ENCODE results near the gene STIM1.

The STIM1 gene

DNA sequence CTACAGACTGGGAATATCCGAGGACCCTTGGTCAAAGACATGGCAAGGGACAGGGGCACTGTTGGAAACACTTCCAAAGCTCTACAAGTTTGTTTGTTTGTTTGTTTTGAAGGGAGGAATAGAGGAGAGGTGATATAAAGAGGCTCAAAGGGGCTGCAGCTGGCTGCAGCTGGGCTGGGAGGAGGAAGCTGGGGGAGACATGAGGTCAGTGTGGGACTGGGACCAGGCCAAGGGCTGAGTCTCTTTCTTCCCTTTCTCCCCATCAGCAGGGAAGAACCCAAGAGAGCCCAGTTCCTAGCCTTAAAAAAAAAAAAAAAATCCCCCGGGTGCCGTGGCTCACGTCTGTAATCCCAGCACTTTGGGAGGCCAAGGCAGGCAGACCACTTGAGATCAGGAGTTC is 19.7 kb upstream of the STIM1 start:
- no peak overlapping the region for H3K4me3 ChIP-seq (replicated peaks; ENCODE audit: low read depth, low read length)
- TF ChIP-seq, protein P1, sequence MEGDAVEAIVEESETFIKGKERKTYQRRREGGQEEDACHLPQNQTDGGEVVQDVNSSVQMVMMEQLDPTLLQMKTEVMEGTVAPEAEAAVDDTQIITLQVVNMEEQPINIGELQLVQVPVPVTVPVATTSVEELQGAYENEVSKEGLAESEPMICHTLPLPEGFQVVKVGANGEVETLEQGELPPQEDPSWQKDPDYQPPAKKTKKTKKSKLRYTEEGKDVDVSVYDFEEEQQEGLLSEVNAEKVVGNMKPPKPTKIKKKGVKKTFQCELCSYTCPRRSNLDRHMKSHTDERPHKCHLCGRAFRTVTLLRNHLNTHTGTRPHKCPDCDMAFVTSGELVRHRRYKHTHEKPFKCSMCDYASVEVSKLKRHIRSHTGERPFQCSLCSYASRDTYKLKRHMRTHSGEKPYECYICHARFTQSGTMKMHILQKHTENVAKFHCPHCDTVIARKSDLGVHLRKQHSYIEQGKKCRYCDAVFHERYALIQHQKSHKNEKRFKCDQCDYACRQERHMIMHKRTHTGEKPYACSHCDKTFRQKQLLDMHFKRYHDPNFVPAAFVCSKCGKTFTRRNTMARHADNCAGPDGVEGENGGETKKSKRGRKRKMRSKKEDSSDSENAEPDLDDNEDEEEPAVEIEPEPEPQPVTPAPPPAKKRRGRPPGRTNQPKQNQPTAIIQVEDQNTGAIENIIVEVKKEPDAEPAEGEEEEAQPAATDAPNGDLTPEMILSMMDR (IDR thresholded peaks at IDR 0.05; ENCODE audit: low read depth, low read length, missing control alignments) = no peak
- DNase-seq (ENCODE audit: extremely low read depth, low read depth) = no peak

DNA sequence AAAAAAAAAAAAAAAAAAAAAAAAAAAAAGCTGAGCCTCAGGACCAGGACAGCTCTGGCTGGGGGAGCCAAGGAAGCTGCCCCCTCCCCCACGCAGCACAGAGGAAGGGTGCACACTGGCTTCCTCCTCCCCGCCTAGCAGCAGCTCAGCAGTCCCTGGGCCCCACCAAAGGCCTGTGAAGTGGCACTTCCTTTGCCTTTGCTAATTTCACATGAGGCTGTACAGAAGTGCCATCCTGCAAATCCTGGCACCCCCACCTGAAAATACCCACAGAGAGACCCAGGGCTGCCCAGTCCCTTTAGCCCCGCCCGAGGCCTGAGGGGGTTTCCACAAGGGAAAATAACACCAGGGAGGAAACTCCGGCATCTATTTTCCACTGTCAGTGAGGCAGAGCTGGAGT is 18.6 kb upstream of the STIM1 start:
- H3K4me3 ChIP-seq (replicated peaks; ENCODE audit: low read depth, low read length) = no peak overlapping the region
- DNase-seq (ENCODE audit: extremely low read depth, low read depth) = no peak

GRCh38 chr11:3837793-3838192 is 17.7 kb upstream of the STIM1 start:
- DNase-seq (ENCODE audit: extremely low read depth, low read depth) = no peak
- TF ChIP-seq, protein P1 (IDR thresholded peaks at IDR 0.05; ENCODE audit: low read depth, low read length, missing control alignments) = no peak
- H3K4me3 ChIP-seq (replicated peaks; ENCODE audit: low read depth, low read length) = no peak overlapping the region

More for the DNA sequence above, 18.6 kb upstream of the STIM1 start:
- TF ChIP-seq, protein P1 (IDR thresholded peaks at IDR 0.05; ENCODE audit: low read depth, low read length, missing control alignments) = no peak

GRCh38 chr11:3838504-3838903 is 17.0 kb upstream of the STIM1 start:
- no peak for DNase-seq (ENCODE audit: extremely low read depth, low read depth)
- TF ChIP-seq, protein P1 (IDR thresholded peaks at IDR 0.05; ENCODE audit: low read depth, low read length, missing control alignments) = no peak
- H3K4me3 ChIP-seq (replicated peaks; ENCODE audit: low read depth, low read length) = no peak overlapping the region

- H3K4me3 ChIP-seq (replicated peaks; ENCODE audit: low read depth, low read length) = peak overlapping the region; percentile 81
- TF ChIP-seq, protein P1 (IDR thresholded peaks at IDR 0.05; ENCODE audit: low read depth, low read length, missing control alignments) = no peak
- no peak for DNase-seq (ENCODE audit: extremely low read depth, low read depth)
Measured at GRCh38 chr11:3840004-3840869, 15.2 kb upstream of the STIM1 start.

GRCh38 chr11:3840870-3841425 is 14.5 kb upstream of the STIM1 start, which contains the start of gene RHOG:
Gene RHOG (minus strand): TSS chr11:3840959. CDS start chr11:3828138, 12,821 bp downstream.
- TF ChIP-seq, protein P1 (IDR thresholded peaks at IDR 0.05; ENCODE audit: low read depth, low read length, missing control alignments) = no peak
- DNase-seq (ENCODE audit: extremely low read depth, low read depth) = no peak
- peak within 1 kb of the TSS; percentile 81 for H3K4me3 ChIP-seq (replicated peaks; ENCODE audit: low read depth, low read length)
